ENCODE results near the gene KLHL41.
"Not testable (repeated sequence)": the region's sequence is repeated elsewhere in the genome, so short reads cannot be mapped to it uniquely, and the experiment has no call there.

The KLHL41 gene

GRCh38 chr2:169573160-169573973 lies 63.9 kb downstream of the KLHL41 start, which contains the start of gene FASTKD1:
Gene FASTKD1, minus strand, starts transcription at chr2:169573865. Its CDS starts 1,836 bp downstream, at chr2:169572029.
- DNase-seq, result peak; percentile 83

DNA sequence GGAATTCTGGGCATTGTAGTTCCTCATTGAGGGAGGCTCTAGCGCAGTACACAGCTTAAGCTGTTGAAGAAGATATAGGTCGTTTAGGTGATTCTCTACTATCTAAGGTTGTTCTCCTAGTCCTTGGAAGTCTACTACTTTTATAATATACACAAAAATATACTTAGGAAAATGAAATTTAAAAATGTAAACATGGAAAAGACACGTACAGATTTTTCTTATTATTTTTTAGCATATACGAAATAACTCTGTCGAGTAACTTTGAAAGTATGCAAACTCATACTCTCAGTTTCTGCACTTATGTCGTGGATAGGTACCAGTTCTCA lies 64.4 kb downstream of the KLHL41 start:
- DNase-seq, result no peak

DNA sequence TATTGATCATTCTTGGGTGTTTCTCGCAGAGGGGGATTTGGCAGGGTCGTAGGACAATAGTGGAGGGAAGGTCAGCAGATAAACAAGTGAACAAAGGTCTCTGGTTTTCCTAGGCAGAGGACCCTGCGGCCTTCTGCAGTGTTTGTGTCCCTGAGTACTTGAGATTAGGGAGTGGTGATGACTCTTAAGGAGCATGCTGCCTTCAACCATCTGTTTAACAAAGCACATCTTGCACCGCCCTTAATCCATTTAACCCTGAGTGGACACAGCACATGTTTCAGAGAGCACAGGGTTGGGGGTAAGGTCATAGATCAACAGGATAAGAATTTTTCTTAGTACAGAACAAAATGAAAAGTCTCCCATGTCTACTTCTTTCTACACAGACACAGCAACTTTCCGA lies 65.0 kb downstream of the KLHL41 start:
- DNase-seq, result not testable (repeated sequence)

GRCh38 chr2:169575264-169575663 lies 65.8 kb downstream of the KLHL41 start:
- DNase-seq, result not testable (repeated sequence)

Measured in effector CD4-positive, alpha-beta T cell (primary cell).